Muscle of leg (tissue), 11 donors: ENCODE measurements around the gene TSPAN8. TPM values are rescaled to one million over a fixed set of nuclear protein-coding genes. Genes with fewer than 3 reads are reported as not detected.
A peak's percentile ranks its signal among the peaks of the same experiment; 100 is the strongest.

Experiments used
- DNase-seq: peaks from one replicate; pipeline ENCODE4 v3.0.0; 2013
- H3K27ac ChIP-seq: one replicate; pipeline ENCODE4 v1.5.1; 2013; ENCODE audit warnings: mild to moderate bottlenecking, low read length, control low read depth
- H3K27me3 ChIP-seq: one replicate; pipeline ENCODE4 v1.6.1; 2013; ENCODE audit warnings: low read length; ENCODE audit not compliant: control insufficient read depth, insufficient read depth
- H3K36me3 ChIP-seq: one replicate; pipeline ENCODE4 v1.6.1; 2013; ENCODE audit warnings: low read length; ENCODE audit not compliant: control insufficient read depth, insufficient read depth
- H3K4me1 ChIP-seq: one replicate; pipeline ENCODE4 v1.6.1; 2013; ENCODE audit warnings: low read length; ENCODE audit not compliant: control insufficient read depth, insufficient read depth
- H3K4me3 ChIP-seq: one replicate; pipeline ENCODE4 v1.5.1; 2013; ENCODE audit warnings: low read length, control low read depth
- H3K9me3 ChIP-seq: replicated peaks from 2 replicates; pipeline ENCODE4 v1.6.1; 2013; ENCODE audit warnings: low read depth, low read length; ENCODE audit not compliant: control insufficient read depth
- WGBS: methylation state at CpG from one replicate; pipeline ENCODE4 v1.1.5; 2013; ENCODE audit warnings: missing lambda C conversion rate; ENCODE audit not compliant: insufficient coverage; 5-methylcytosine and 5-hydroxymethylcytosine counted together
- polyA plus RNA-seq, 8 donors: library from polyadenylated mRNA; unstranded; fragments of 120-200 nt; gene quantifications; one replicate each; pipeline versions ENCODE4 v1.2.1 to v1.2.3, GENCODE V29; 2013; ENCODE audit warnings: inconsistent platforms in 1 of 8, low replicate concordance in 1 of 8; ENCODE audit not compliant: insufficient read length in 8 of 8, insufficient read depth in 1 of 8
- total RNA-seq: library from RNA; stranded (reverse); fragments of 120-200 nt; gene quantifications from one replicate; pipeline ENCODE4 v1.2.4, GENCODE V29; 2013

Gene TSPAN8
- total and polyA plus RNA-seq, 9 donors = 0.34 to 21.6 (median 2.2) TPM

GRCh38 chr12:71187379-71187778, 29.6 kb upstream of the TSPAN8 start:
- Histone ChIP-seq H3K27ac (no peak overlapping the region), H3K27me3 (no peaks in the 10 kb centered on the region), H3K9me3 (no peaks in the 10 kb centered on the region), H3K4me3 (no peak overlapping the region), H3K4me1 (no peaks in the 10 kb centered on the region), H3K36me3 (no peaks in the 10 kb centered on the region)
- WGBS = 100% methylated on average over 2 of the region's 3 CpGs
- no peak for DNase-seq

- 52% methylated on average over 4 of the region's 5 CpGs for WGBS
These were observed 28.9 kb upstream of the TSPAN8 start for GRCh38 chr12:71186571-71187288.

GRCh38 chr12:71183846-71184245, 26.0 kb upstream of the TSPAN8 start:
- H3K27me3 ChIP-seq = no peaks in the 10 kb centered on the region
- H3K36me3 ChIP-seq = no peaks in the 10 kb centered on the region
- no peak overlapping the region for H3K4me3 ChIP-seq
- no peaks in the 10 kb centered on the region for H3K4me1 ChIP-seq
- DNase-seq = no peak
- H3K9me3 ChIP-seq = no peaks in the 10 kb centered on the region
- no peak overlapping the region for H3K27ac ChIP-seq

More at GRCh38 chr12:71186571-71187288, 28.9 kb upstream of the TSPAN8 start:
- no peaks in the 10 kb centered on the region for H3K4me1 ChIP-seq
- H3K27me3 ChIP-seq = no peaks in the 10 kb centered on the region
- DNase-seq = no peak
- H3K27ac ChIP-seq = no peak overlapping the region
- H3K36me3 ChIP-seq = no peaks in the 10 kb centered on the region
- H3K9me3 ChIP-seq = no peaks in the 10 kb centered on the region
- H3K4me3 ChIP-seq = no peak overlapping the region

GRCh38 chr12:71183018-71183417, 25.2 kb upstream of the TSPAN8 start:
- WGBS = 100% methylated on average over 1 of the region's 1 CpG
- Histone ChIP-seq H3K36me3 (no peaks in the 10 kb centered on the region), H3K9me3 (no peaks in the 10 kb centered on the region), H3K27me3 (no peaks in the 10 kb centered on the region), H3K27ac (no peak overlapping the region), H3K4me3 (no peak overlapping the region), H3K4me1 (no peaks in the 10 kb centered on the region)
- DNase-seq = no peak

GRCh38 chr12:71178162-71178561, 20.4 kb upstream of the TSPAN8 start:
- H3K27ac ChIP-seq = no peak overlapping the region
- DNase-seq = no peak
- H3K4me3 ChIP-seq = no peak overlapping the region
- H3K9me3 ChIP-seq = no peaks in the 10 kb centered on the region
- H3K27me3 ChIP-seq = no peaks in the 10 kb centered on the region
- H3K36me3 ChIP-seq = no peaks in the 10 kb centered on the region
- no peaks in the 10 kb centered on the region for H3K4me1 ChIP-seq

- Histone ChIP-seq H3K4me3 (no peak overlapping the region), H3K36me3 (no peaks in the 10 kb centered on the region), H3K9me3 (no peaks in the 10 kb centered on the region), H3K27me3 (no peaks in the 10 kb centered on the region), H3K27ac (no peak overlapping the region), H3K4me1 (no peaks in the 10 kb centered on the region)
- DNase-seq = no peak
These were observed 17.0 kb upstream of the TSPAN8 start for GRCh38 chr12:71174825-71175224.

- H3K4me1 ChIP-seq = no peaks in the 10 kb centered on the region
- no peaks in the 10 kb centered on the region for H3K27me3 ChIP-seq
- no peaks in the 10 kb centered on the region for H3K9me3 ChIP-seq
- DNase-seq = no peak
- no peak overlapping the region for H3K27ac ChIP-seq
- WGBS = no CpG with 5 or more reads among the region's 1 CpG
- H3K4me3 ChIP-seq = no peak overlapping the region
- no peaks in the 10 kb centered on the region for H3K36me3 ChIP-seq
These were observed 16.3 kb upstream of the TSPAN8 start for GRCh38 chr12:71174146-71174545.

- Histone ChIP-seq H3K9me3 (no peaks in the 10 kb centered on the region), H3K4me1 (no peaks in the 10 kb centered on the region), H3K4me3 (no peak overlapping the region), H3K36me3 (no peaks in the 10 kb centered on the region), H3K27ac (no peak overlapping the region), H3K27me3 (no peaks in the 10 kb centered on the region)
- 67% methylated on average over 1 of the region's 1 CpG for WGBS
- DNase-seq = no peak
These were observed 12.7 kb upstream of the TSPAN8 start for GRCh38 chr12:71170456-71170855.

- H3K4me1 ChIP-seq = no peaks in the 10 kb centered on the region
- no peaks in the 10 kb centered on the region for H3K36me3 ChIP-seq
- H3K9me3 ChIP-seq = no peaks in the 10 kb centered on the region
- H3K27ac ChIP-seq = no peak overlapping the region
- peak; percentile 22 for DNase-seq
- no peak overlapping the region for H3K4me3 ChIP-seq
- H3K27me3 ChIP-seq = no peaks in the 10 kb centered on the region
These were observed 11.5 kb upstream of the TSPAN8 start for GRCh38 chr12:71169286-71169685.

GRCh38 chr12:71166862-71167496, 9.2 kb upstream of the TSPAN8 start:
- no peak overlapping the region for H3K27ac ChIP-seq
- H3K36me3 ChIP-seq = no peaks in the 10 kb centered on the region
- no peaks in the 10 kb centered on the region for H3K9me3 ChIP-seq
- DNase-seq = no peak
- 88% methylated on average over 2 of the region's 4 CpGs for WGBS
- no peaks in the 10 kb centered on the region for H3K27me3 ChIP-seq
- H3K4me3 ChIP-seq = no peak overlapping the region
- no peaks in the 10 kb centered on the region for H3K4me1 ChIP-seq

- WGBS = 98% methylated on average over 33 of the region's 34 CpGs
- no peak for DNase-seq
- Histone ChIP-seq H3K36me3 (no peaks in the 10 kb centered on the region), H3K4me1 (no peaks in the 10 kb centered on the region), H3K27me3 (no peaks in the 10 kb centered on the region), H3K27ac (no peak overlapping the region), H3K4me3 (no peak overlapping the region), H3K9me3 (no peaks in the 10 kb centered on the region)
These were observed 8.5 kb upstream of the TSPAN8 start for GRCh38 chr12:71166280-71166679.
